Measurements from ENCODE around the gene STAB1.

STAB1 gene

DNA sequence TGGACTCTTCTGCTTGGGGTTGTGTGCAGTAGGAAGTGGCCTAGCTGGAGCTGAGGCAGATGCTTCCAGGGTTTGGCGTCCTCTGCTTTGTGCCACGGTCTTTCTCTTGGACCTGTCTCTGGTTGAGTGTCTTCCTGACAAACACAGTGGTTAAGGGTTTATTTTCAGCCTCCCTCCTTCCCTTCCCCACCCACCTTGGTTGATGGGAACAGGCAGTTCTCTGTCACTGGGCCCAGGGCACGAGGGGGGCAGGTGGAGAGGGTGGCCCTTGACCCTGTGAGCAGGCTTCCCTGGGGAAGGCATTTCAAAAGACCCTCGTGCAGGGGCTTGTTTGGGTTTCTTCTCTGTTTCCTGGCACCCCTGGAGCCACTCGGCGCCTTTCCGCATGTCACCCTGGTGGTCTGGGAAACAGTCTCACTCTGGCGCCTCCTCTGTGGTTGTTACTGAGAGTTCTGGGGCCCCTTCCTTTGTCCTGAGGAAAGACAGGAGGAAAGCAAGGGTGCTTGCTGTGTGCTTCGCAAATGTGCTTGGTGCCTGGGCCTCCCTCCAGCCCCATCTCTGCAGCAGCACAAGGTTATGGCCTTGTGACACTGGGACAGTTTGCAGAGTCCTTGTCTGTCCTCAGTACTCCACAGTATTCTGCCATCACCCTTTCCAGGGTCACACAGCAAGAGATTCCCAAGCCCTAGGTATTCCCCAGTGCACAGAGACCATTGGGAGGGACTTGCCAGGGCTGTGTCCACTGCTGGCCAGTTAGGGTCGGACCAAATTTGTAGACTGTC lies 10.3 kb upstream of the STAB1 start:
- no peak for DNase-seq

DNA sequence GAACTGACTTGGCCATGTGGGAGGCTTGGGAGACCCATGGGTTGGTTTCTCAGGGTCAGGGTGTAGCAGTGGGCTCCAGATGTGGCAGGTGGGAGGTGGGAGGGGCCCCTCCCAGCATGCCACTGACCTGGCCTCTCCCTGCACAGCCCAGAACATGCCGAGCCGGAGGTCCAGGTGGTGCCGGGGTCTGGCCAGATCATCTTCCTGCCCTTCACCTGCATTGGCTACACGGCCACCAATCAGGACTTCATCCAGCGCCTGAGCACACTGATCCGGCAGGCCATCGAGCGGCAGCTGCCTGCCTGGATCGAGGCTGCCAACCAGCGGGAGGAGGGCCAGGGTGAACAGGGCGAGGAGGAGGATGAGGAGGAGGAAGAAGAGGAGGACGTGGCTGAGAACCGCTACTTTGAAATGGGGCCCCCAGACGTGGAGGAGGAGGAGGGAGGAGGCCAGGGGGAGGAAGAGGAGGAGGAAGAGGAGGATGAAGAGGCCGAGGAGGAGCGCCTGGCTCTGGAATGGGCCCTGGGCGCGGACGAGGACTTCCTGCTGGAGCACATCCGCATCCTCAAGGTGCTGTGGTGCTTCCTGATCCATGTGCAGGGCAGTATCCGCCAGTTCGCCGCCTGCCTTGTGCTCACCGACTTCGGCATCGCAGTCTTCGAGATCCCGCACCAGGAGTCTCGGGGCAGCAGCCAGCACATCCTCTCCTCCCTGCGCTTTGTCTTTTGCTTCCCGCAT lies 7.9 kb upstream of the STAB1 start:
- no peak for DNase-seq

GRCh38 chr3:52487788-52488691 lies 7.1 kb upstream of the STAB1 start:
- no peak for DNase-seq

DNA sequence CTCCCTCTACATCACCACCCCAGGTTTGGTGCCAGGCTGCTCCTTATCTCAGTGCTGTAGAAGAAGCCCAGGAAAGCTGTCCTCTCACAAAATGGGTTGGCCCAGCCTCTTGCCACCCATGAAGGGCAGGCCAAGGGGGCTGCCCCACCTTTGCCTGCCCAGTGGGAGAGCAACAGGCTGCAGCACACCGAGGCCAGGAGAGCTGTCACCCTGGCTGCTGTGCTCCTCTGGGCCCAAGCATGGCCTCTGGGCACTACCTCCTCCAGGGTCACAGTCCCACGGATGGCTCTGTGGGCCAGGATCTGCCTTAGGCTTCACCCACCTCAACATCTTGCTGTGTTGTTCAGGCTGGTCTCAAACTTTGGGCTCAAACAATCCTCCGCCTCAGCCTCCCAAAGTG lies 6.4 kb upstream of the STAB1 start:
- no peak for DNase-seq

GRCh38 chr3:52489453-52489852 lies 5.7 kb upstream of the STAB1 start:
- no peak for DNase-seq

- DNase-seq = no peak
These were observed 4.9 kb upstream of the STAB1 start for GRCh38 chr3:52490035-52490938.

DNA sequence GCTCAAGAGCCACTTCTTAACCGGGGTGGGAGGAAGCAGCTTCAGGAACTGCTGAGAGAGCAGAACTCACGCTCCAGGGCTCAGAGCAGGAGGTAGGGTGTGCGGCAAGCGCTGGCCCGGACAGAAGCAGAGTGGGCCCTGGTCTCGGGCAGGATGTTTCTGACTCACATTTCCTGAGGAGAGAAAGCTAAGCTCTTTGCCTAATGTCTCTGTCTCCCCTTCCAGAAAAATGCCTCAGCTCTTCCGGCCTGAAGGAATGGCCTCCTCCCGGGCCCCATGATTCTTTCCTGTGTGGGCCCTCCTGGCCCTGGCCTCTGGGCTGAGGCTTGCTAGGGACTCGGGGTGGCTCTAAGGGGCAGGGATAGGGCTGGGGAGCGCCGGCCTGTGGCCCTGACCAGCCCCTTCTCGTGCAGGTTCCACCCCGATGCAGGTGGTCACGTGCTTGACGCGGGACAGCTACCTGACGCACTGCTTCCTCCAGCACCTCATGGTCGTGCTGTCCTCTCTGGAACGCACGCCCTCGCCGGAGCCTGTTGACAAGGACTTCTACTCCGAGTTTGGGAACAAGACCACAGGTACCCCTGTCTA lies 4.1 kb upstream of the STAB1 start:
- no peak for DNase-seq

- DNase-seq = no peak
These were observed 3.1 kb upstream of the STAB1 start for GRCh38 chr3:52492059-52492458.

DNA sequence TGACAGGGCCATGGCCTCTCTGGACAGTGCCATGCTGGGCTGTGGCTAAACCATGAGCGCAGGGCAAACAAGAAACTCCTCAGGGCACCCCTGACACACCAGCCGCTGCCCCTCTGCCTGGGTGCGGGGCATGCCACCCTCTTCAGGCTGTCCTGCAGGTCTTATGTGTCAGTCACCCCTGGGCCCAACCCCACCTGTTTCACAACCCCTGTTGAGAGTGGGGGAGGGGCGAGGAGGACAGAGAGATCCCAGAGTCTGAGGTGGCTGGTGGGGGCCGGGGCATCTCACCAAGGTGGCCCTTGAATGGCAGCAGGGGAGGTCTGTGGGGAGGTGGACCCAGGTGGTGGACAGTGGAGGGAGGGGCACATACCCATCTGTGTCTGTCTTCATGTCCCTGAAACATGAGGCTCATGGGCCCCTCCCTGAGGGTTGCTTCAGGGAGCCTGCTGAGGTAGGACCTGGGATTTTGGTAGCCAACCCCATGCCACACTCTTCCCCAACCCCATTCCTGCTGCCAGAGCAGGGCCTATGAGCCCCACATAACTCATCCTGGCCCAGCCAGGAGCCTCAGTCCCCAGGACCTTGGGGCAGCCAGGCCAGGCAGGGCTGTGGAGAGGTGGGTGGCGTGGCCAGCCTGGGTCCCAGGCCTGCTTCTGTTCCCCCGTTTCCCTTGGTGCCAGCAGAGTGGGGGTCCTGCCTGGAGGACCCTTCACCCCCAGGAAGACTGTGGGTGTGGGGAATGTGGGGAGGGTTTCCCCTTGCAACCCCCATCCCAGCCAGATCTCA lies 1.7 kb upstream of the STAB1 start:
- no peak for DNase-seq

- DNase-seq = no peak
These were observed 693 bp upstream of the STAB1 start for GRCh38 chr3:52494445-52494844.

GRCh38 chr3:52495777-52496602 lies 852 bp downstream of the STAB1 start:
- no peak for DNase-seq

DNA sequence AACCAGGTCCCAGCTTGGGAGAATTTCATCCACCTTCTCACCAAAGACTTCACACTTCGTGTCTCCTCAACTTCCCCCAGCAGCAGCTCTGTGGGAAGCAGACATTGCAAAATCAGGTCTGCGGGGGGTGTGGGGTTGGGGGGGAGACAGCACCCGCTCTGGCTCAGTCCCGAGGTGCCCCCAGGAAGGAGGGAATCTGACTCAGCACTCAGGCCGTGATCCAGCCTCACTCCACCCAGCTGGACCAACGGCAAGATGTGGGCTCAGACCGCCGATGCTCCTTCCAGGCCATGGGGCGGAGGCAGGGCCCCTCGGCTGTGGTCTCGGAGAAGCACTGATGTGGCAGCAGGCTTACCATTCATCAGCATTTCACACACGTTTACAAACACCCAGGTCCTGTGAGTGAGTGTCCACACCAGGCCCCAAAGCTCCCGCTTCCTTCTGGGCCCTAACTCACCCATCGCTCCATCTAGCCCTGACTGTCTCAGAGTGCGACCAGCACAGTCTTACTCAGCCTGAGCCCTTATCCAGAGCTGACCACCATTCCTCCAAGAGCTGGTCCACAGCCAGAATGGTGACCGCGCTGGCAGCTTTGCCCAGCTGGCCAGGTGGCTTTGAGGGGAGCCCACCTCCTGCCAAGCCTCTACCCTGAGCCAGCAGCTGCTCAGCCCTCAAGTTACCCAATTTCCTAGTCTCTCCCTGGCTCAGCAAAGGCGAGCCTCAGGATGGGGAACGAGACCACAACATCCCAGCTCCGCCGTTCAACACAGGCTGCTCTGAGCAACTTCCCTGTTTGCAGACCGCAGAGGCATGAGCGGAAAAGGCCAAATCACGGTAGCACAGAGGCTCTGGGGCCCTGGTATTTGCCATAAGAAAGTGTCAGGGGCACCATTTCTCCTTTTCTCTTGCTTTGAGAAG lies 3.3 kb downstream of the STAB1 start:
- DNase-seq = no peak

DNA sequence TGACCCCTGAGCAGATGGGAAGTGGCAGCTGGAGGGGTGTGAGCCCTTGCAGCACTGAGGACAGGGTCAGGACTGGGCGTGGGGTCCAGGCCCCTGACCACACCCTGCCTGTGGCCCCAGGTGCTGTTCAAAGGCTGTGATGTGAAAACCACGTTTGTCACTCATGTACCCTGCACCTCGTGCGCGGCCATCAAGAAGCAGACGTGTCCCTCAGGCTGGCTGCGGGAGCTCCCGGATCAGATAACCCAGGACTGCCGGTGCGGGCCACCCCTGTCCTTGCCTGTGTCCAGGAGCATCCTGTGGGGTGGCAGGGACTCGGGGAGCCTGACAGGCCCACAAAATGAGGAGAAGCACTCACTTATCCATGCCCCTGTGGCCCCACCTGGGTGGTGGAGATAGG lies 5.9 kb downstream of the STAB1 start:
- no peak for DNase-seq

DNA sequence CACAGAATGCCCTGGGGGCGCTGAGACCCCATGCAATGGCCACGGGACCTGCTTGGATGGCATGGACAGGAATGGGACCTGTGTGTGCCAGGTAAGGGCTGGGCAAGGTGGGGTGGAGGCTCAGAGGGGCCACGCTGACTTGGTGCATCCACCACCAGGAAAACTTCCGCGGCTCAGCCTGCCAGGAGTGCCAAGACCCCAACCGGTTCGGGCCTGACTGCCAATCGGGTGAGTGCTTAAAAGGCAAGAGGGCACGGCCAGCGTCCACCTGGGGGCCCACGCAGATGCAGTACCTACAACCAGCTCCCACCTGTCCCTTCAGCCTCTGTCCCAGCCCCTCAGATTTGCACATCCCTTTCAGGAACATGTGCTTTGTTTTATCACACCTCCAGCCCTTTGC lies 6.9 kb downstream of the STAB1 start:
- DNase-seq = no peak

- DNase-seq = no peak
These were observed 7.7 kb downstream of the STAB1 start for GRCh38 chr3:52502808-52503350.

- DNase-seq = no peak
These were observed 8.8 kb downstream of the STAB1 start for GRCh38 chr3:52503788-52504424.

DNA sequence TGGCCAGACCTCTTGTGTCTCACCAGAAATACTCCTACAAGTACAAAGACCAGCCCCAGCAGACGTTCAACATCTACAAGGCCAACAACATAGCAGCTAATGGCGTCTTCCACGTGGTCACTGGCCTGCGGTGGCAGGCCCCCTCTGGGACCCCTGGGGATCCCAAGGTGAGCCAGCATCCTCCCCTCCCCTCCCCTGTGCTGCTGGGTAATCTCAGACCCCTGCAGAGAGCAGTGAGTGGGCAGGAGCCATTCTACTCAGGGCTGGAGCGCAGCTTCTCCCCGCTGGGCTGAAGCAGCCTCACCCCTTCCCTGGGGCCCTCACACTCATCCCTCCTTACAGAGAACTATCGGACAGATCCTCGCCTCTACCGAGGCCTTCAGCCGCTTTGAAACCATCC lies 9.8 kb downstream of the STAB1 start:
- no peak for DNase-seq

DNA sequence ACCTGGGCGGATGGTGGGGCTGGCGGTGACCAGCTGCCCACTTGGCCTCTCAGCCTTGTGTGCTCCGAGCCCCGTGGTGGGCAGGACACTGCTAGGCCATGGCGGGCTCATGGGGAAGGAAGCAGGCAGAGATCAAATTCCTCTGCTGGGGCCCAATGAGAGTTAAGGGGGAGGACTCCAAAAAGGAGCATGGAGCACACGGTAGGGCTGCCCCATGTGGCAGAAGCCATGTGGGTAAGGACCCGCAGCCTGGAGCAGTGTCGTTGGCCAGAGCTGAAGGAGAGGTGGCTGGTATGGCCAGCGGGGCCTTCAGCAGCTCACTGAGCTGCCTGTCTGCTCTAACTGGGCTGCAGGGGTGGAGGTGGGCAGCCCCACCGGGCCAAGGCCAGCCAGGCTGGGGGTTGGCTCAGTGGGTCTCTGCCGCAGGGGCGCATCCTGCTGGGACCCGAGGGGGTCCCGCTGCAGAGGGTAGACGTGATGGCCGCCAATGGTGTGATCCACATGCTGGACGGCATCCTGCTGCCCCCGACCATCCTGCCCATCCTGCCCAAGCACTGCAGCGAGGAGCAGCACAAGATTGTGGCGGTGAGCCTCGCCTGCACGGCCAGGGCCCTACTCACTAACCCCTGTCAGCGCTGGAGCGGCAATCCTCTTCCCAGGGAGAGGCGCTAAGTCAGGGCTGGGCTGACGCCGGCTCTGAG lies 11.3 kb downstream of the STAB1 start:
- no peak for DNase-seq

Measured in NCI-H1436 treated with DMSO at 0.1 percent for 48 hours (cell line).